A204.1 (cell line): ENCODE measurements around the gene OR10J1.
"Not testable (repeated sequence)": the region's sequence is repeated elsewhere in the genome, so short reads cannot be mapped to it uniquely, and the experiment has no call there.

Source experiments
- FAIRE-seq: peaks from 2 replicates; lab custom pipeline; 2012; peaks lifted over from hg19 to GRCh38; lab: Jason Lieb, UNC

OR10J1 gene, protein sequence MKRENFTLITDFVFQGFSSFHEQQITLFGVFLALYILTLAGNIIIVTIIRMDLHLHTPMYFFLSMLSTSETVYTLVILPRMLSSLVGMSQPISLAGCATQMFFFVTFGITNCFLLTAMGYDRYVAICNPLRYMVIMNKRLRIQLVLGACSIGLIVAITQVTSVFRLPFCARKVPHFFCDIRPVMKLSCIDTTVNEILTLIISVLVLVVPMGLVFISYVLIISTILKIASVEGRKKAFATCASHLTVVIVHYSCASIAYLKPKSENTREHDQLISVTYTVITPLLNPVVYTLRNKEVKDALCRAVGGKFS

GRCh38 chr1:159439422-159439821, at the start of gene OR10J1:
Gene OR10J1 (plus strand): TSS chr1:159439722. CDS start chr1:159439792, 70 bp downstream.
- no peak for FAIRE-seq

- FAIRE-seq = no peak
These were observed 32.7 kb upstream of the OR10J1 start for GRCh38 chr1:159406821-159407220.

DNA sequence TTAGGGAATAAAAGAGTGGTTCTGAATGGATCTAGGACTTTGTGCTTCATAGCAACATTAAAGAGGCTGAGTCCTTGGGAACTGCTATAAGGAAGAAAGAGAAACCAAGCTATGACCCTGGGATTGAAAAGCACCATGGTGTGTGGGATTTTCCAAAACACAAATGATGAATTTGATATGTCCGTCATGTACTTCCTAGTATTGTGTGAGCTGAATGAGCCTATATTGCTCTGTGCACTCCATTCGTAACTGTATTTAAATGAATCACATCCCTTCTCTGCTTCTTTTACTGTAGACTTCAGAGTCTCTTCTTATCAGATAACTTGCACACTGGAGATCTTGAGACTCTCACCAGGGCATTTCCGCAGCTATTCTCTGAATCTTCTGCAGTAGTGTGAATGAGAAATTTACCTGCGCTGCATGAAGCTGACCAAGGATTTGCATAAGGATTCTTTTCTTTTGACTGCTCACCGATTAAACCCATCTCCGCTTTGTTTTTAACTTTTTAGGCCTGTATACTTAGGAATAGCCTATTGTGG, 30.6 kb upstream of the OR10J1 start:
- no peak for FAIRE-seq

- FAIRE-seq = no peak
These were observed 17.7 kb upstream of the OR10J1 start for GRCh38 chr1:159421821-159422220.

DNA sequence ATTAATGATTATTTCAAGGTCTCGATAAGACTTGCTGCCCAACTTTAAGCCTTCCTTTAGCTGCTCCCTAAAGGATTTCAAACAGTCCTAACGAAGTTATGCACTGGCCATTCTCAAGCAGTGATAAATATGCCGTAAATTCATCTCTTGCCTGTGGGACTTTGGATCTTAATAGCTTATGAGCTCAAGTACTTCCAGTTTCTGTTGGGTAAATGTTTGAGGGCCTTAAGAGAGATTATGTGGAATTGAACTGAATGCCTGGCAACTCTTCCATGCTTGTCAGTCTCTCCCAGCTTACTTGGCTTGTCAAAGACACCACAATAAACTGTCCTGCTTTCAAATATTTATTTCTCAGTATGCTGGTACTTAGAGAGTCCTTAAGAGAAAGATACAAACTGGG, 11.0 kb upstream of the OR10J1 start:
- FAIRE-seq = no peak

- FAIRE-seq = no peak
These were observed 10.3 kb upstream of the OR10J1 start for GRCh38 chr1:159429074-159429861.

GRCh38 chr1:159430985-159431384, 8.5 kb upstream of the OR10J1 start:
- FAIRE-seq = no peak

DNA sequence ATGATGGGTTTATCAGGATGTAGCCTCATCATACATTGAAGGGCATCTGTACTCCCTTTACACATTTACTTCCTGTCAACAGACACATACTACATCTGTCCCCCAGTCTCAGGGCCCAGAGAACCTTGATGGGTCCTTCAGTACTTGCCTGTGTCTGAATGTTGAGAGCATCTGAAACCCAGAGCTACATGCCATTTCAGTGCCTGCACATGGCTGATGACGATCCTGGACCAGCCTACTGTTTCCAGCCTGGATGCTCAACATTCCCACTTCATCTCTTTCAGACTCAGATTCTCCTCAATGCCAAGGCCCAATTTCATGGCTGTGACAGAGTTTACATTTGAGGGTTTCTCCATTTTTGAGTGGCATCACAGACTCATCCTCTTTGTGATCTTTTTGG, 7.6 kb upstream of the OR10J1 start, which contains the start of gene OR10J4:
OR10J4 (plus strand) TSS at position 301 of the 400 bp plus-strand sequence.
- FAIRE-seq = no peak

DNA sequence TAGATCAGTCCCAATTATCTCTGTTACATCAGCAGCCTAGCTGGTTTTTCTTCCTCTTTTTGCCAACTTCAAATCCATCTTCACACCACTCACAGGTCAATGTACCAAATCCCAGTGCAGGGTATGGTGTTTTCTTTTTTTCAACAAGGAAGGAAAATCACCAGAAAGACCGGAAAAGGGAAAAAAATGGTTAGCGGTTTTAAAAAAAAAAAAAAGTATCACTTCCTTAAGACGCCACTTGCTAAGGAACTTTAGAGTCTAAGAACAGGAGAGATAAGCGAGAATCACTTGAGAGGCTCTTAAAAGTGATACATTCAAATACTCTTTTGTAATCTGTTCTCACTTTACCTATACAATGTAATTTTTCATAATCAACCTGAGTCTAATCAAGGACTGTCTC, 3.1 kb upstream of the OR10J1 start:
- FAIRE-seq = no peak

DNA sequence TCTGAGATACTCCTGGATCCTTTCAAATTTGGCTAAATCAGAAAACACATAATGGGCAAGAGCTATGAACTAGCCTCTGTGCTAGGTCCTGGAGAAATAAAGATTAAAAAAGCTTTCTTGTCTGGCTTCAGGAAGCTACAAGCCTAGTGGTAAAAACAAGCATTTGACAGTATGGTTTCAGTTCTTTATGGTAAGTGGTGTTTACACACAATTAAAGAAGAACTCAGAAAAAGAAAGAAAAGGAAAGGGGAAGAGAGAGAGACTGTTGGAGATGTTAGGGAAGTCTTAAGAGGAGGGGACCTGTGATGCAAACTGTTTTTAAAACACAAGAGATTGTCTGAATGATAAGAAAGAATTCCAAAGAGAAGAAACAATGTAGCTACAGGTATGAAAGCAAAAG, 1.8 kb downstream of the OR10J1 start:
- FAIRE-seq = no peak

- no peak for FAIRE-seq
These were observed 2.9 kb downstream of the OR10J1 start for GRCh38 chr1:159442428-159442827.

DNA sequence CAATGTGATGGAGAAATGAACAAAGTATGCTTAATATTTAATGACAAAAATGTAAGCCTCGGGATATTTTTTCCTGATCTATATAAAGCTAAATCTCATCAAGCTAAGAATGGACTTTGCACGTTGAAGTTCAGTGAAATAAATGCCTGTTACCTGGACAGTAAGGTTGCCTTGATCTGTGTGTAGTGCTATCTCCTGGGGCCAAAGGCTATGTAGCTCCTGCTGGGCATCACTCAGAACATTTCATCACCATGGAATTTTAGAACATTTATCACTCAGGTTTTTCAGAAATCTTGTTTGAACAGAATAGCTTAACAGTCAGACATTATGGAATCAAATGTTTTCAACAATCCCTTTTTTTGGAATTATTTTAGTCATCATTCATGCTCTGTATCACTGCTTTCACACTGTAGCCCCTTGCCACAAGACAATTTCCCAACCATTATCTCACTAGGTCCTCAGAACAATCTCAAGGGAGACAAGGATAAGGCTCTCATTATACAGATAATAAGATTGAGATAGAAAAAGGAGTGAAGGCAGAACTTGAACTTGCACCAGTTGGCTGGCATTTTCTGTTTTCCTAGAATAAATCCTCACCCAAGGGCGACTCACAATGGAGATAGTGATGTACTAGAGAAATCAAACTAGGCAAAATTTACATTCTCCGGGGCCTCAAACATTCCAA, 3.7 kb downstream of the OR10J1 start:
- FAIRE-seq = no peak

GRCh38 chr1:159444511-159444910, 5.0 kb downstream of the OR10J1 start:
- FAIRE-seq = no peak

- no peak for FAIRE-seq
These were observed 8.7 kb downstream of the OR10J1 start for GRCh38 chr1:159448181-159448580.

DNA sequence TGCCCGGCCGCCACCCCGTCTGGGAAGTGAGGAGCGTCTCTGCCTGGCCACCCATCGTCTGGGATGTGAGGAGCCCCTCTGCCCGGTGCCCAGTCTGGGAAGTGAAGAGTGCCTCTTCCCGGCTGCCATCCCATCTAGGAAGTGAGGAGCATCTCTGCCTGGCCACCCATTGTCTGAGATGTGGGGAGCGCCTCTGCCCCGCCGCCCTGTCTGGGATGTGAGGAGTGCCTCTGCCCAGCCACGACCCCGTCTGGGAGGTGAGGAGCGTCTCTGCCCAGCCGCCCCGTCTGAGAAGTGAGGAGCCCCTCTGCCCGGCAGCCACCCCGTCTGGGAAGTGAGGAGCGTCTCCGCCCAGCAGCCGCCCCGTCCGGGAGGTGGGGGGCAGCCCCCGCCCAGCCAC, 10.1 kb downstream of the OR10J1 start:
- FAIRE-seq = not testable (repeated sequence)

DNA sequence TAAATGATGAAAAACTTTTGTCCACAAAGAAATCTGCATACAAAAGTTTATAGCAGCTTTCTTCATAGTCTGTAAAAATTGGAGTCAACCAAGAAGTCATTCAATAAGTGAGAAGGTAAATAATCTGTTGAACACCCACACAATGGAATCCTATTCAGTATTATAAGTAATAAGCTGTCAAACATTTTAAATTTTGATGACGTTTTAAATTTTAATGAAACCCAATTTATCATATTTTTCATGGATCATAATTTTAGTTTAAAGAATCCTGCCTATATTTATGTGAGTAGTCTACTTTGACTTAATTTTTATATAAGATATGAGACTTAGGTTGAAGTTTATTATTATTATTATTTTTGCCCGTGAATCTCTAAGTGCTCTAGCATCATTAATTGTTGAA, 20.0 kb downstream of the OR10J1 start:
- no peak for FAIRE-seq

DNA sequence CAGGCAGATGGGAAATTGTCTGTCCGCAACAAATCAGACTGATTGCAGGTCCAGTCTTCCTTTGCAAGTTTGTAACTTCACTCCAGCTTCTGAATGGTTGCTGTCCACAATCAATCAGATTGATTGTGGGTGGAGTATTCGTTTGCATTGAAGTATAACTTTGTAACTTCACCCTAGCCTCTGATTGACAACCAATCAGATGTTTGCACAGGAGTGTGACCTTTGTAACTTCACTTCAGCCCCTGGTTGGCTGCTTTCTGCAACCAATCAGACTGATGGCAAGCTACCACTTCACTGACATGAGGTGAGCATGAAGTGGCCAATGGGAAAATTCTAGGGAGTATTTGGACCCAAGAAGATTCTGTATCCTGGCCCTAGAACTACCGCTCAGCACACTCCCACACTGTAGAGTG, 25.7 kb downstream of the OR10J1 start:
- no peak for FAIRE-seq

GRCh38 chr1:159468321-159468720, 28.8 kb downstream of the OR10J1 start:
- no peak for FAIRE-seq

DNA sequence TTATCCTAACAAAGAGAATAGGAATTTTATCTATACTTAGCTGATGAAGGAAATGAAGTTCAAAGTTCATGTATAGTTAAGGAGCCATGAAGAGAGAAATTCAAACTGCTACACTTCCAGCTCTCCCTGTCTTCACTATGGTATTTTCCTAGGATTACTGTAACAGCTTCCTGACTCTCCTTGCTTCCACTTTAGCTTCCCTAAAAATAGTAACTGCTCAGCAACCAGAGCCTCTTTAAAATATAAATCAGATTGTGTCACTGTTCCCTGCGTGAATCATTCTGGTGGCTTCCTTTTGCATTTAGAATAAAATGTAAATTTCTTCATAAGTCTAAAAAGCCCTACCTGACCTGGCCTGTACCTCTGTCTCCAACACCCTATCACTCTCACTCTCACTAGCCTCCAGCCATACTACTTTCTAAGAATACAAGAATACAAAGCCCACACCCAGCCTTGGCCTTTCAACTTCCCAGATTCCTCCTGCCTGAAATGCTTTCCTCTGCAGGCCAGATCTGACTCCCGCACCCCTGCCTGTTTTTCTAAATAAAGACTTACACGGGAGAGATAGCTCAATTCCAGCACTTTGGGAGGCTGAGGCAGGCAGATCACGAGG, 30.5 kb downstream of the OR10J1 start:
- FAIRE-seq = no peak

DNA sequence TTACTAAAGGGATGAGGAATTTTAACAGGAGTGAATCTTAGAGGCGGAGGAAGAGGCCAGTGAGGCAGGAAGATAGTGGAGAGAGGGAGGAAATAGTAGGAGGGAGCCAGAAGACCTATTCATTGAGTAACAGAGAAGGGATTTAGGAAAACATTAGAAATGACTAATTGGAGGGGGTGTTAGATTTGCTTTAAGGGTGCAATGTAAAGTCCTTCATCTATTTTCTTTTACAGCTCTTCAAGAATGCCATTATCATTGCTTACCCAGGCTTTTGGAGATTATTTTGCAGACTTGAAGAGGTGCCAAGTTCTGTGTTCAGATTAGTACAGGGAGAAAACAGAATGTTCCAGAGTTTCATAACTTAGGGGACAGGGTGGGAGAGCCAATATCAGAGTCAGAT, 33.8 kb downstream of the OR10J1 start:
- FAIRE-seq = no peak

DNA sequence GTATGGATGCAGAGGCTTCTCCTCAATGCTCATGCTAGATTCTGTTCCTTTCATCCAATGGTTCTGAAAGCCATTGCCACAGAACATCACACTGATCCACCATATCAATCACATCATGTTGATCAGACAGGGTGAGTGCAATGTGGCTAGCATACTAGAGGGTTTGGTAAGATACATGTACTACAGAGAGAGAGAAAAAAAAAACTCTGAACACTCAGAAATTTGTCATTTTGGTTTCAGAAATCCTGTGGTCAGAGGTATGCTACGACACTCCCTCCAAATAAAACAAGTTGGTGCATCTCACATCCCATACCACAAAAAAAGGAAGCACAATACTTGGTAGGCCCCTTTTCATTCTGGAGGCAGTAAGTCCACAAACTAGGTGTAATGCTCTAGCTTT, 35.4 kb downstream of the OR10J1 start:
- FAIRE-seq = no peak

DNA sequence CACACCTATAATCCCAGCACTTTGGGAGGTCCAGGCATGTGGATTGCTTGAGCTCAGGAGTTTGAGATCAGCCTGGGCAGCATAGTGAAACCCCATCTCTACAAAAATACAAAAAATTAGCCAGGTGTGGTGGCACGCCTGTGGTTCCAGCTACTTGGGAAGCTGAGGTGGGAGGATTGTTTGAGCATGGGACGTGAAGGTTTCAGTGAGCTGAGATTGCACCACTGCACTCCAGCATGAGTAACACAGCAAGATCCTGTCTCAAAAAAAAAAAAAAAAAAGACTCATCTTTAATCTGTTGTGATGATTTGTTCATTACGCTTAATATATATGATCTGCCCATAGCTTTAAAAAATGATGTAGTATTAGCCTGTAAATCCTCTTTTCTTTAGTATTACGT, 44.0 kb downstream of the OR10J1 start:
- no peak for FAIRE-seq
